Astrocyte (in vitro differentiated cells and primary cell): ENCODE measurements around the gene SYCP2. TPM values are rescaled to one million over a fixed set of nuclear protein-coding genes. Genes with fewer than 3 reads are reported as not detected.

Experiments
- DNase-seq: peaks from one replicate; pipeline ENCODE4 v3.0.0-alpha.2; 2010; ENCODE audit warnings: low read depth
- FAIRE-seq: peaks from 2 replicates; lab custom pipeline; 2011; peaks lifted over from hg19 to GRCh38; lab: Jason Lieb, UNC
- H2AFZ ChIP-seq: 2 replicates; pipeline ENCODE4 v1.6.0; 2012; ENCODE audit warnings: low read depth, low read length, inconsistent platforms
- H3K27ac ChIP-seq: 2 replicates; pipeline ENCODE4 v1.5.1; 2011; ENCODE audit warnings: low read depth, low read length, inconsistent platforms
- H3K27me3 ChIP-seq: 2 replicates; pipeline ENCODE4 v1.6.0; 2011; ENCODE audit warnings: low read length, inconsistent platforms; ENCODE audit not compliant: insufficient read depth
- H3K36me3 ChIP-seq: 2 replicates; pipeline ENCODE4 v1.5.1; 2011; ENCODE audit warnings: low read length, inconsistent platforms; ENCODE audit not compliant: insufficient read depth
- H3K4me1 ChIP-seq: 2 replicates; pipeline ENCODE4 v1.5.1; 2011; ENCODE audit warnings: low read length, inconsistent platforms; ENCODE audit not compliant: insufficient read depth
- H3K4me2 ChIP-seq: 2 replicates; pipeline ENCODE4 v1.6.0; 2012; ENCODE audit warnings: low read length, inconsistent platforms
- H3K4me3 ChIP-seq: 2 replicates; pipeline ENCODE4 v1.5.1; 2011; ENCODE audit warnings: low read depth, mild to moderate bottlenecking, low read length, inconsistent platforms; ENCODE audit not compliant: insufficient read depth
- H3K79me2 ChIP-seq: 2 replicates; pipeline ENCODE4 v1.6.0; 2012; ENCODE audit warnings: mild to moderate bottlenecking, low read length, inconsistent platforms; ENCODE audit not compliant: insufficient read depth
- H3K9ac ChIP-seq: 2 replicates; pipeline ENCODE4 v1.6.0; 2012; ENCODE audit warnings: mild to moderate bottlenecking, low read length, inconsistent platforms
- H3K9me3 ChIP-seq: 2 replicates; pipeline ENCODE4 v1.5.1; 2012; ENCODE audit warnings: low read depth, mild to moderate bottlenecking, low read length, inconsistent platforms; ENCODE audit not compliant: insufficient read depth
- H4K20me1 ChIP-seq: 2 replicates; pipeline ENCODE4 v1.6.0; 2012; ENCODE audit warnings: low read length, inconsistent platforms; ENCODE audit not compliant: insufficient read depth
- H3K27ac Mint-ChIP-seq: one replicate; pipeline ENCODE4 v1.8.0; 2021; ENCODE audit warnings: mild to moderate bottlenecking, mixed read lengths; ENCODE audit not compliant: unreplicated experiment
- H3K27me3 Mint-ChIP-seq: one replicate; pipeline ENCODE4 v1.8.0; 2021; ENCODE audit warnings: low read depth, mixed read lengths; ENCODE audit not compliant: unreplicated experiment
- H3K36me3 Mint-ChIP-seq: one replicate; pipeline ENCODE4 v1.8.0; 2021; ENCODE audit warnings: low read depth, mixed read lengths; ENCODE audit not compliant: unreplicated experiment
- H3K4me1 Mint-ChIP-seq: one replicate; pipeline ENCODE4 v1.8.0; 2021; ENCODE audit warnings: low read depth, mixed read lengths; ENCODE audit not compliant: unreplicated experiment
- H3K4me3 Mint-ChIP-seq: one replicate; pipeline ENCODE4 v1.8.0; 2021; ENCODE audit warnings: mild to moderate bottlenecking, moderate library complexity, mixed read lengths; ENCODE audit not compliant: unreplicated experiment
- H3K9me3 Mint-ChIP-seq: one replicate; pipeline ENCODE4 v1.8.0; 2021; ENCODE audit warnings: mild to moderate bottlenecking, mixed read lengths; ENCODE audit not compliant: unreplicated experiment
- CTCF ChIP-seq: IDR thresholded peaks from 2 replicates; pipeline ENCODE4 v1.5.1; 2011; ENCODE audit warnings: low read depth, mild to moderate bottlenecking, inconsistent platforms, low read length, moderate library complexity; ENCODE audit not compliant: insufficient read depth
- EZH2 ChIP-seq: IDR thresholded peaks from 2 replicates; pipeline ENCODE4 v1.6.1; 2012; ENCODE audit warnings: mild to moderate bottlenecking, low read length, inconsistent platforms; ENCODE audit not compliant: insufficient read depth
- total RNA-seq: library from RNA; stranded (reverse); gene quantifications from 2 replicates; pipeline ENCODE4 v1.2.1, GENCODE V29; 2021

The SYCP2 gene
- total RNA-seq, 1 donor from 2014 or later, result 0.27 TPM

DNA sequence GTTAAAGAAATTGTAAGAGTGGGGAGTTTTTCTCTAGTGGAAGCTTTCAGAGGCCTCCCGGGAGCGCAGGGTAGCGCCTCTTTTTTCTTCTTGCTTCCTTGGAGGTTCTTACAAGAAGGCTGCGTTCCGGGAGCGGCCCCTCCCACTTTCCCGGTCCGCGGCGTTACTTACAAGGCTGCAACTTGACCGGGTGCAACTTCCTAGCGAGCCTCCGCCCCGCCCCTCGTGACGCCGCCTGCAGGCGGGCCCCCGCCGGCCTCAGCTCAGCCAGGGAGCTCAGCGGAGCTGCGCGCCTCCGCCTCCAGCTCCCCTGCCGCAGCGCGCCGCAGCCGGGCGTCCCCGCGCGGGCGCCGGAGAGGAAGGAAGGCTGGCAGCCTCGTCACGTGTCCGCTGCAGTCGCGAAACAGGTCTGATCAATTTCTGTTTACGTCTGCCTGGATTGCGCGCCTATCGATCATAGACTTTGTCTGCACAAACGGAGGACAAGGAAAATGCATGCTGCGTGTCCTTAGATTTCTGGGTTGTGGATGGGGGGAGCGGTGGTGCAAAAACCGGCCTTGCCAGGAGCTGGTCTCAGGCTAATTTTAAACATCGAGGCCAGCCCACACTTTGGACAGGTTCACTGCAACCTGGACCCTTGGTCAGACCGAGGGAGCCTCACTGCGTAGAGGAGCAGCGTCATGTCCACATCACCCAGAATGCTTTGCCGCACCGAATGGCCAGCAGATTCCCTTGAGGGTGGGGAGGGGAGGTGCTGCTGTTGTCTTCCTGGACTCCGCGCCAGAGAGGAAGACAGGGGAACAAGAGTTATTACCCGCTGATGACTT is 6.9 kb upstream of the SYCP2 start, which contains the start of the genes FAM217B and PPP1R3D:
Gene FAM217B (plus strand): TSS at position 261 of the 827 bp plus-strand sequence. CDS start 3,555 bp downstream, outside the sequence.
Gene PPP1R3D (minus strand): TSS at position 177 of the 827 bp plus-strand sequence. CDS start 374 bp downstream, outside the sequence.
- H3K4me3 ChIP-seq, result peak within 1 kb of the TSS; percentile 88
- peak; percentile 95 for DNase-seq
- H3K79me2 ChIP-seq, result peaks cover 19% of the 10 kb centered on the region
- peak; percentile 41 for FAIRE-seq
- Mint-ChIP-seq H3K9me3 (no peaks in the 10 kb centered on the region), H3K4me3 (peak within 1 kb of the TSS; percentile 97), H3K27ac (peak within 1 kb of the TSS; percentile 93), H3K4me1 (peaks cover 29% of the 10 kb centered on the region), H3K27me3 (no peaks in the 10 kb centered on the region), H3K36me3 (no peaks in the 10 kb centered on the region)
- H3K4me1 ChIP-seq, result peaks cover 15% of the 10 kb centered on the region
- peak within 1 kb of the TSS; percentile 95 for H3K4me2 ChIP-seq
- peak within 1 kb of the TSS; percentile 85 for H3K27ac ChIP-seq
- H3K9ac ChIP-seq, result peak within 1 kb of the TSS; percentile 90
- H3K27me3 ChIP-seq, result no peaks in the 10 kb centered on the region
- H2AFZ ChIP-seq, result peak within 1 kb of the TSS; percentile 96
- TF ChIP-seq EZH2 (no peak), CTCF (no peak)
- H3K9me3 ChIP-seq, result no peaks in the 10 kb centered on the region
- H3K36me3 ChIP-seq, result peaks cover 9% of the 10 kb centered on the region
- peaks cover 14% of the 10 kb centered on the region for H4K20me1 ChIP-seq

DNA sequence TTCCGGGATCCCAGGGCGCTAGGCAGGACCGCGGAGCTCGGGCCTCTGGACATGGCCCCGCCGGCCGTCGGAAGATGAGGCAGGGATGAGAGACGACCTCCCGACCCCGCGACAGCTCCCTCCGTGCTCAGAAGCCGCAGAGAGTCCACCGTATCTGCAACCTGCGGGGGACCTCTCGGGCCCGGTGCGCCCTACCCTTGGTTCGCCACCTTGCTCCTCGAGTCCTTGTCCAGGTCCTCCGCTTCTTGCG is 6.4 kb upstream of the SYCP2 start:
- peak overlapping the region; percentile 96 for H2AFZ ChIP-seq
- Mint-ChIP-seq H3K4me1 (peaks cover 27% of the 10 kb centered on the region), H3K27ac (peak overlapping the region; percentile 56)

More for the DNA sequence above, 6.4 kb upstream of the SYCP2 start:
- no peaks in the 10 kb centered on the region for H3K9me3 ChIP-seq
- peak overlapping the region; percentile 85 for H3K27ac ChIP-seq
- peaks cover 14% of the 10 kb centered on the region for H4K20me1 ChIP-seq
- peak overlapping the region; percentile 95 for H3K4me2 ChIP-seq
- no peak for DNase-seq
- H3K79me2 ChIP-seq, result peaks cover 19% of the 10 kb centered on the region
- Mint-ChIP-seq H3K36me3 (no peaks in the 10 kb centered on the region), H3K4me3 (peak overlapping the region; percentile 91), H3K9me3 (no peaks in the 10 kb centered on the region), H3K27me3 (no peaks in the 10 kb centered on the region)
- H3K4me1 ChIP-seq, result peaks cover 15% of the 10 kb centered on the region
- H3K4me3 ChIP-seq, result peak overlapping the region; percentile 88
- FAIRE-seq, result no peak
- H3K36me3 ChIP-seq, result peaks cover 9% of the 10 kb centered on the region
- H3K9ac ChIP-seq, result peak overlapping the region; percentile 90
- TF ChIP-seq CTCF (no peak), EZH2 (no peak)
- no peaks in the 10 kb centered on the region for H3K27me3 ChIP-seq
